HepG2 (cell line): ENCODE results near the gene MAPK12. TPM values are rescaled to one million over a fixed set of nuclear protein-coding genes. Genes with fewer than 3 reads are reported as not detected.

Source experiments
- ARID3A ChIP-seq: IDR thresholded peaks from 2 replicates; pipeline ENCODE4 v1.6.1; 2012; ENCODE audit warnings: low read depth, low read length, improper control_type of control experiment
- BHLHE40 ChIP-seq: IDR thresholded peaks from 2 replicates; pipeline ENCODE4 v1.6.1; 2011; ENCODE audit warnings: low read length, improper control_type of control experiment
- CHCHD3 ChIP-seq: sonication (generic); formaldehyde crosslinking; IDR thresholded peaks from 2 replicates; pipeline ENCODE4 v1.8.0; 2022; ENCODE audit warnings: mild to moderate bottlenecking, missing genetic modification reagents, moderate library complexity
- CSRNP2 ChIP-seq: sonication (generic); formaldehyde crosslinking; conservative IDR thresholded peaks from 2 replicates; pipeline ENCODE4 v1.8.0; 2022; ENCODE audit warnings: low read depth, missing genetic modification reagents
- KLF11 ChIP-seq: IDR thresholded peaks from 2 replicates; pipeline ENCODE4 v1.6.1; 2016; ENCODE audit warnings: missing compliant biosample characterization
- MIXL1 ChIP-seq: IDR thresholded peaks from 2 replicates; pipeline ENCODE4 v1.6.1; 2016
- MYC ChIP-seq: sonication (generic); formaldehyde crosslinking; IDR thresholded peaks from 2 replicates; pipeline ENCODE4 v1.9.0; 2021; ENCODE audit warnings: missing genetic modification reagents, borderline replicate concordance
- PCBP1 ChIP-seq: fragments of 200-400 bp; formaldehyde crosslinking; IDR thresholded peaks from 2 replicates; pipeline ENCODE4 v1.6.1; 2017; ENCODE audit warnings: mild to moderate bottlenecking, low read depth, low read length, borderline replicate concordance
- SAFB2 ChIP-seq: sonication (generic); formaldehyde crosslinking; IDR thresholded peaks from 2 replicates; pipeline ENCODE4 v1.5.1; 2020; ENCODE audit warnings: missing genetic modification reagents, low read depth, mild to moderate bottlenecking, borderline replicate concordance
- SOX13 ChIP-seq, 3 experiments: fragments of 450-650 bp in 1 of 3; sonication (generic) in 1 of 3; formaldehyde crosslinking in 1 of 3; IDR thresholded peaks in 2 of 3; conservative IDR thresholded peaks in 1 of 3; 2 replicates each; pipeline versions ENCODE4 v1.5.0 to v1.6.1; 2016 to 2020; ENCODE audit warnings: antibody characterized with exemption in 1 of 3, mild to moderate bottlenecking in 1 of 3, missing compliant biosample characterization in 1 of 3, missing genetic modification reagents in 1 of 3, moderate library complexity in 1 of 3
- SP4 ChIP-seq: sonication (generic); formaldehyde crosslinking; IDR thresholded peaks from 2 replicates; pipeline ENCODE4 v1.8.1; 2023; ENCODE audit warnings: mild to moderate bottlenecking, missing genetic modification reagents
- ZFP1 ChIP-seq: IDR thresholded peaks from 2 replicates; pipeline ENCODE4 v1.6.1; 2016
- ZNF138 ChIP-seq: sonication (generic); formaldehyde crosslinking; IDR thresholded peaks from 2 replicates; pipeline ENCODE4 v1.5.0; 2020; ENCODE audit warnings: mild to moderate bottlenecking, low read depth, missing genetic modification reagents
- ZNF256 ChIP-seq: sonication (generic); formaldehyde crosslinking; conservative IDR thresholded peaks from 2 replicates; pipeline ENCODE4 v1.4.0; 2020; ENCODE audit warnings: missing genetic modification reagents
- ZNF264 ChIP-seq: sonication (generic); formaldehyde crosslinking; IDR thresholded peaks from 2 replicates; pipeline ENCODE4 v1.4.0; 2020; ENCODE audit warnings: missing genetic modification reagents
- ZNF280D ChIP-seq: sonication (generic); formaldehyde crosslinking; IDR thresholded peaks from 2 replicates; pipeline ENCODE4 v1.5.1; 2020; ENCODE audit warnings: mild to moderate bottlenecking, missing genetic modification reagents
- ZNF563 ChIP-seq: sonication (generic); formaldehyde crosslinking; IDR thresholded peaks from 2 replicates; pipeline ENCODE4 v1.8.0; 2022; ENCODE audit warnings: mild to moderate bottlenecking, moderate library complexity, missing genetic modification reagents
- ZNF564 ChIP-seq: sonication (generic); formaldehyde crosslinking; IDR thresholded peaks from 2 replicates; pipeline ENCODE4 v1.8.1; 2023; ENCODE audit warnings: mild to moderate bottlenecking, missing genetic modification reagents
- ZSCAN21 ChIP-seq: sonication (generic); formaldehyde crosslinking; IDR thresholded peaks from 2 replicates; pipeline ENCODE4 v1.8.0; 2022; ENCODE audit warnings: mild to moderate bottlenecking, missing genetic modification reagents, moderate library complexity, borderline replicate concordance
- ZSCAN31 ChIP-seq: sonication (generic); formaldehyde crosslinking; IDR thresholded peaks from 2 replicates; pipeline ENCODE4 v1.5.0; 2020; ENCODE audit warnings: low read depth, mild to moderate bottlenecking, missing genetic modification reagents
- polyA plus RNA-seq, 8 experiments: library from polyadenylated mRNA; depleted of rRNA in 3 of 8; stranded (reverse) in 7 of 8; unstranded in 1 of 8; fragments of >200 nt; fragmentation: Illumina TruSeq in 4 of 8; extraction: Trizol in 4 of 8; gene quantifications; 2 replicates each; pipeline versions ENCODE4 v1.2.1 to v1.2.3, GENCODE V29; 2011 to 2016; ENCODE audit warnings: low read depth in 4 of 8, missing spikeins in 1 of 8, mixed read lengths in 1 of 8; ENCODE audit not compliant: insufficient read depth in 1 of 8
- total RNA-seq, 5 experiments: library from RNA; depleted of rRNA; stranded (reverse); fragments of >200 nt; fragmentation: Illumina TruSeq; extraction: Trizol; gene quantifications; 2 replicates each; pipeline ENCODE4 v1.2.3, GENCODE V29; 2016; ENCODE audit warnings: low read depth in 1 of 5
- TF ChIP-seq, protein P1 (sequence below): sonication (generic); formaldehyde crosslinking; IDR thresholded peaks from 2 replicates; pipeline ENCODE4 v1.5.1; 2020; ENCODE audit warnings: missing genetic modification reagents, mild to moderate bottlenecking, borderline replicate concordance
- TF ChIP-seq, protein P2 (sequence below): sonication (generic); formaldehyde crosslinking; IDR thresholded peaks from 2 replicates; pipeline ENCODE4 v1.4.0; 2020; ENCODE audit warnings: missing genetic modification reagents

The MAPK12 gene
- total and polyA plus RNA-seq, 2 of the 13 experiments (the other 11 are each of a cell fraction or from before 2014, with no cell fraction given) = 22.2 to 23.3 TPM

GRCh38 chr22:50250555-50251476 lies 10.7 kb downstream of the MAPK12 start, which contains the start of gene HDAC10 (continued):
- TF ChIP-seq ZNF280D (CRISPR knock-in tag) (no peak), ZNF256 (0 out of 2 replicates have a peak, but pooled peaks have one; percentile 41), ZNF563 (CRISPR knock-in tag) (peak; percentile 70; the same call in 1 of the 2 replicates), ZNF564 (CRISPR knock-in tag) (no peak), KLF11 (CRISPR knock-in tag) (no peak), ZNF138 (no peak), SAFB2 (CRISPR knock-in tag) (peak; percentile 82; the same call in 1 of the 2 replicates), SP4 (CRISPR knock-in tag) (peak; percentile 81), ZNF264 (CRISPR knock-in tag) (no peak), CHCHD3 (CRISPR knock-in tag) (no peak), MIXL1 (CRISPR knock-in tag) (no peak), ZSCAN31 (no peak), CSRNP2 (CRISPR knock-in tag) (no peak), ZSCAN21 (CRISPR knock-in tag) (peak; percentile 40; the same call in 1 of the 2 replicates), PCBP1 (no peak), MYC (CRISPR knock-in tag) (no peak), ZFP1 (CRISPR knock-in tag) (no peak), ARID3A (no peak), BHLHE40 (no peak), SOX13 (IDR thresholded peaks at IDR 0.05) (no peak), SOX13 (CRISPR knock-in tag; conservative IDR thresholded peaks at IDR 0.05 in 1 of 2, IDR thresholded peaks at IDR 0.05 in 1 of 2) (no peak)
- TF ChIP-seq, protein P1, sequence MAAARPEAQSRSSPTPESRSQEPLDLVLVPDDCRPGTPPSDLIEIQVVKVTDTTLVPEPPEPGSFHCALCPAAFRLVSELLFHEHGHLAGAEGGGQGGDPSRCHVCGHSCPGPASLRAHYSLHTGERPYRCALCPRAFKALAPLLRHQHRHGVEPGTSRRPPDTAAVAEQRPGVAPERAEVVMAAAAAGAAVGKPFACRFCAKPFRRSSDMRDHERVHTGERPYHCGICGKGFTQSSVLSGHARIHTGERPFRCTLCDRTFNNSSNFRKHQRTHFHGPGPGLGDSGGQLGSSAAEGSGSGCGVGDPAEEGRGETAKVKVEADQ = no peak
- TF ChIP-seq, protein P2, sequence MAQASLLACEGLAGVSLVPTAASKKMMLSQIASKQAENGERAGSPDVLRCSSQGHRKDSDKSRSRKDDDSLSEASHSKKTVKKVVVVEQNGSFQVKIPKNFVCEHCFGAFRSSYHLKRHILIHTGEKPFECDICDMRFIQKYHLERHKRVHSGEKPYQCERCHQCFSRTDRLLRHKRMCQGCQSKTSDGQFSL (CRISPR knock-in tag) = no peak
